Neural cell (in vitro differentiated cells): ENCODE measurements around the gene MAST4. TPM values are rescaled to one million over a fixed set of nuclear protein-coding genes. Genes with fewer than 3 reads are reported as not detected.
A peak's percentile ranks its signal among the peaks of the same experiment; 100 is the strongest.

Experiments used
- H2AFZ ChIP-seq: fragments of 200-600, 300-800 bp; sonication (generic), shearing (Covaris generic); 2 replicates; pipeline ENCODE4 v1.6.0; 2014; ENCODE audit warnings: low read depth, mild to moderate bottlenecking, antibody characterized with exemption, low read length, moderate library complexity
- H3F3A ChIP-seq: fragments of 200-600 bp; shearing (Covaris generic); 2 replicates; pipeline ENCODE4 v1.6.1; 2016; ENCODE audit warnings: mild to moderate bottlenecking, moderate library complexity, mixed read lengths, antibody characterized with exemption, low read length; ENCODE audit not compliant: insufficient read depth, poor library complexity, severe bottlenecking
- H3K27ac ChIP-seq: fragments of 200-600, 300-800 bp; sonication (generic), shearing (Covaris generic); 2 replicates; pipeline ENCODE4 v1.5.1; 2014; ENCODE audit warnings: mild to moderate bottlenecking, low read length, moderate library complexity
- H3K27me3 ChIP-seq: fragments of 300-800, 200-600 bp; sonication (generic), shearing (Covaris generic); 2 replicates; pipeline ENCODE4 v1.6.0; 2014; ENCODE audit warnings: mild to moderate bottlenecking, low read depth, low read length, moderate library complexity; ENCODE audit not compliant: insufficient read depth
- H3K36me3 ChIP-seq: fragments of 300-800, 200-600 bp; sonication (generic), shearing (Covaris generic); 2 replicates; pipeline ENCODE4 v1.5.1; 2014; ENCODE audit warnings: mild to moderate bottlenecking, antibody characterized with exemption, low read length, moderate library complexity; ENCODE audit not compliant: insufficient read depth
- H3K4me2 ChIP-seq: fragments of 300-800, 200-600 bp; sonication (generic), shearing (Covaris generic); 2 replicates; pipeline ENCODE4 v1.6.0; 2014; ENCODE audit warnings: mild to moderate bottlenecking, low read length
- H3K4me3 ChIP-seq: fragments of 300-800, 200-600 bp; sonication (generic), shearing (Covaris generic); 2 replicates; pipeline ENCODE4 v1.5.1; 2014; ENCODE audit warnings: mild to moderate bottlenecking, low read length, moderate library complexity
- H3K79me2 ChIP-seq: fragments of 200-600 bp; shearing (Covaris generic); replicated peaks from 2 replicates; pipeline ENCODE4 v1.6.0; 2014; ENCODE audit warnings: mild to moderate bottlenecking, low read length, moderate library complexity; ENCODE audit not compliant: insufficient read depth
- H3K9ac ChIP-seq: fragments of 300-800, 200-600 bp; sonication (generic), shearing (Covaris generic); 2 replicates; pipeline ENCODE4 v1.6.1; 2016; ENCODE audit warnings: mild to moderate bottlenecking, low read length, mixed read lengths
- H3K9me2 ChIP-seq: fragments of 200-600 bp; shearing (Covaris generic); 2 replicates; pipeline ENCODE4 v1.6.1; 2016; ENCODE audit warnings: mild to moderate bottlenecking, low read length, mixed read lengths; ENCODE audit not compliant: insufficient read depth
- H3K9me3 ChIP-seq: fragments of 200-600, 300-800 bp; sonication (generic), shearing (Covaris generic); 2 replicates; pipeline ENCODE4 v1.6.1; 2016; ENCODE audit warnings: mild to moderate bottlenecking, mixed run types, low read length, moderate library complexity, mixed read lengths
- H4K20me1 ChIP-seq: fragments of 200-600 bp; shearing (Covaris generic); 2 replicates; pipeline ENCODE4 v1.6.1; 2016; ENCODE audit warnings: mild to moderate bottlenecking, mixed run types; ENCODE audit not compliant: insufficient read depth
- EP300 ChIP-seq: fragments of 450-650 bp; conservative IDR thresholded peaks from 2 replicates; pipeline ENCODE4 v1.6.1; 2014; ENCODE audit warnings: antibody characterized with exemption, mild to moderate bottlenecking, moderate library complexity; ENCODE audit not compliant: poor library complexity, severe bottlenecking
- EZH2 ChIP-seq: fragments of 200-600, 300-800 bp; shearing (Covaris generic), sonication (generic); IDR thresholded peaks from 2 replicates; pipeline ENCODE4 v1.6.1; 2014; ENCODE audit warnings: antibody characterized with exemption, low read length, borderline replicate concordance, mild to moderate bottlenecking; ENCODE audit not compliant: insufficient read depth, poor library complexity, severe bottlenecking
- MXI1 ChIP-seq: fragments of 450-650 bp; conservative IDR thresholded peaks from 2 replicates; pipeline ENCODE4 v1.6.1; 2014; ENCODE audit warnings: antibody characterized with exemption, mild to moderate bottlenecking; ENCODE audit not compliant: poor library complexity, severe bottlenecking
- POLR2AphosphoS5 ChIP-seq: IDR thresholded peaks from 2 replicates; pipeline ENCODE4 v1.6.1; 2012
- RAD21 ChIP-seq: fragments of 450-650 bp; conservative IDR thresholded peaks from 2 replicates; pipeline ENCODE4 v1.6.1; 2014; ENCODE audit warnings: antibody characterized with exemption, mild to moderate bottlenecking, moderate library complexity
- REST ChIP-seq: IDR thresholded peaks from 2 replicates; pipeline ENCODE4 v1.6.1; 2012; ENCODE audit warnings: borderline replicate concordance
- SMC3 ChIP-seq: fragments of 450-650 bp; conservative IDR thresholded peaks from 2 replicates; pipeline ENCODE4 v1.6.1; 2014; ENCODE audit warnings: antibody characterized with exemption, mild to moderate bottlenecking, moderate library complexity; ENCODE audit not compliant: poor library complexity
- TAF1 ChIP-seq: IDR thresholded peaks from 2 replicates; pipeline ENCODE4 v1.6.1; 2012; ENCODE audit warnings: low read depth
- polyA plus RNA-seq: library from polyadenylated mRNA; depleted of rRNA; stranded (reverse); fragments of >200 nt; gene quantifications from 2 replicates; pipeline ENCODE4 v1.2.3, GENCODE V29; 2014
- TF ChIP-seq, protein P1 (sequence below): fragments of 450-650 bp; IDR thresholded peaks from 2 replicates; pipeline ENCODE4 v1.5.1; 2014; ENCODE audit warnings: antibody characterized with exemption, mild to moderate bottlenecking, moderate library complexity; ENCODE audit not compliant: poor library complexity, severe bottlenecking

Gene MAST4
- polyA plus RNA-seq, 1 donor from 2014 or later, result 2.3 TPM

- no peak overlapping the region for H2AFZ ChIP-seq
- no peak overlapping the region for H3K4me3 ChIP-seq
- H3K27ac ChIP-seq, result no peak overlapping the region
- no peaks in the 10 kb centered on the region for H4K20me1 ChIP-seq
- H3F3A ChIP-seq, result no peaks in the 10 kb centered on the region
- H3K9ac ChIP-seq, result no peak overlapping the region
- H3K9me3 ChIP-seq, result no peaks in the 10 kb centered on the region
- H3K79me2 ChIP-seq, result no peaks in the 10 kb centered on the region
- TF ChIP-seq, protein P1, sequence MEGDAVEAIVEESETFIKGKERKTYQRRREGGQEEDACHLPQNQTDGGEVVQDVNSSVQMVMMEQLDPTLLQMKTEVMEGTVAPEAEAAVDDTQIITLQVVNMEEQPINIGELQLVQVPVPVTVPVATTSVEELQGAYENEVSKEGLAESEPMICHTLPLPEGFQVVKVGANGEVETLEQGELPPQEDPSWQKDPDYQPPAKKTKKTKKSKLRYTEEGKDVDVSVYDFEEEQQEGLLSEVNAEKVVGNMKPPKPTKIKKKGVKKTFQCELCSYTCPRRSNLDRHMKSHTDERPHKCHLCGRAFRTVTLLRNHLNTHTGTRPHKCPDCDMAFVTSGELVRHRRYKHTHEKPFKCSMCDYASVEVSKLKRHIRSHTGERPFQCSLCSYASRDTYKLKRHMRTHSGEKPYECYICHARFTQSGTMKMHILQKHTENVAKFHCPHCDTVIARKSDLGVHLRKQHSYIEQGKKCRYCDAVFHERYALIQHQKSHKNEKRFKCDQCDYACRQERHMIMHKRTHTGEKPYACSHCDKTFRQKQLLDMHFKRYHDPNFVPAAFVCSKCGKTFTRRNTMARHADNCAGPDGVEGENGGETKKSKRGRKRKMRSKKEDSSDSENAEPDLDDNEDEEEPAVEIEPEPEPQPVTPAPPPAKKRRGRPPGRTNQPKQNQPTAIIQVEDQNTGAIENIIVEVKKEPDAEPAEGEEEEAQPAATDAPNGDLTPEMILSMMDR, result no peak
- TF ChIP-seq REST (no peak), SMC3 (no peak), MXI1 (no peak), EZH2 (no peak), POLR2AphosphoS5 (no peak), TAF1 (no peak), EP300 (no peak), RAD21 (no peak)
- H3K9me2 ChIP-seq, result no peaks in the 10 kb centered on the region
- no peaks in the 10 kb centered on the region for H3K36me3 ChIP-seq
- H3K4me2 ChIP-seq, result no peak overlapping the region
- H3K27me3 ChIP-seq, result no peaks in the 10 kb centered on the region
These were observed 612.2 kb downstream of the MAST4 start for GRCh38 chr5:67208403-67208802.

DNA sequence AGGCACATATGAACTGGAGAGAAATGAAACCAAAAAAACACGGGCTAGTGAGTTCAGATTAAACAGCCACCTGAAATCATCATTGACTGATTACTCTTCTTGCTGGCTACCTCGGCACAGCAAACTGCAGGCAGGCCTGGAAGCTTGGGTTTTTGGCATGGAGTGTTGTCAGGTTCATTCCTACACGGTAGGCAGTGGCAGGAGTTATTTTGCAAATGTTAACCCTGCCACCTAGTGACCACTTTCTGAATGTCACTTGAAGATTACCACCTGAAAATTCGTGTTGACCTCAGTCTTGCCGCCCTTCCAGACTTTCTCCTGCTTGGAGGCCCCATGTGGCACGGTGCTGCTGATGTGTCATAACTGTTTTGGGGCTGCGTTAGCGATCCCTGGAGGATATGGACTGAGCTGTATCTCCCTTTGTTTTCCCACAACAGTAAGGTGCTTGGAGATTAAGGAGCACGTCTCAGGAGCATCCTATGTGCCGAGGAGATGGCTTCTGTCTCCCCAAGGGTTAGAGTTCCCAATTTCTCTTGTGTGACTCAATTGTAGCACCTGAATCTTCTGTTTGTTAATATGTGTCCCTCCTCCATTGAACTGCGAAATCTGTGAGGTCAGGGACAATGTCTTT is 613.1 kb downstream of the MAST4 start:
- no peaks in the 10 kb centered on the region for H3K9me2 ChIP-seq
- H3K27me3 ChIP-seq, result no peaks in the 10 kb centered on the region
- H3K4me3 ChIP-seq, result no peak overlapping the region
- TF ChIP-seq REST (no peak), RAD21 (peak; percentile 95), POLR2AphosphoS5 (no peak), SMC3 (peak; percentile 95)
- TF ChIP-seq, protein P1, result peak; percentile 91
- H4K20me1 ChIP-seq, result no peaks in the 10 kb centered on the region
- H3K27ac ChIP-seq, result no peak overlapping the region
- H3K36me3 ChIP-seq, result no peaks in the 10 kb centered on the region
- no peaks in the 10 kb centered on the region for H3F3A ChIP-seq
- no peaks in the 10 kb centered on the region for H3K79me2 ChIP-seq
- H3K9ac ChIP-seq, result no peak overlapping the region
- no peak overlapping the region for H2AFZ ChIP-seq
- no peaks in the 10 kb centered on the region for H3K9me3 ChIP-seq
- H3K4me2 ChIP-seq, result no peak overlapping the region
